Endothelial cell of umbilical vein (primary cell): ENCODE measurements around the gene ZNF84. TPM values are rescaled to one million over a fixed set of nuclear protein-coding genes. Genes with fewer than 3 reads are reported as not detected.

Experiments
- BruUV-seq: library from RNA; stranded (reverse); fragments of 400-500 nt; replicated peaks from 2 replicates; lab custom pipeline; 2021; lab: Mats Ljungman, UMichigan
- CTCF ChIA-PET: fragments of 300-600, 350-600 bp; sonication (Branson Sonifier 250); formaldehyde crosslinking; loops from one replicate; lab custom pipeline; 2021; ENCODE audit warnings: antibody characterized with exemption, inconsistent platforms; lab: Charles Lee
- POLR2A ChIA-PET: fragments of 300-600, 350-600 bp; sonication (Branson Sonifier 250); formaldehyde crosslinking; loops from one replicate; lab custom pipeline; 2021; ENCODE audit warnings: antibody characterized with exemption, inconsistent platforms; lab: Charles Lee
- DNase-seq: peaks from one replicate; pipeline ENCODE4 v3.0.0-alpha.2; 2011; ENCODE audit warnings: low read depth, low spot score
- FAIRE-seq: peaks from 2 replicates; lab custom pipeline; 2011; peaks lifted over from hg19 to GRCh38; lab: Jason Lieb, UNC
- H2AFZ ChIP-seq: 2 replicates; pipeline ENCODE4 v1.6.0; 2012; ENCODE audit warnings: low read depth, low read length, control low read depth, inconsistent platforms
- H3K27ac ChIP-seq: 2 replicates; pipeline ENCODE4 v1.5.1; 2011; ENCODE audit warnings: low read depth, mild to moderate bottlenecking, control low read depth, low read length, moderate library complexity; ENCODE audit not compliant: insufficient read depth
- H3K27me3 ChIP-seq, 2 experiments: 2 replicates each; pipeline versions ENCODE4 v1.6.0 to v1.6.1; 2011; ENCODE audit warnings: low read length in 2 of 2, mixed read lengths in 1 of 2; ENCODE audit not compliant: control insufficient read depth in 2 of 2, insufficient read depth in 2 of 2
- H3K36me3 ChIP-seq, 2 experiments: 2 replicates in 1 of 2; 3 replicates in 1 of 2; pipeline ENCODE4 v1.5.1; 2011; ENCODE audit warnings: low read length in 2 of 2, mild to moderate bottlenecking in 1 of 2, moderate library complexity in 1 of 2; ENCODE audit not compliant: control insufficient read depth in 2 of 2, insufficient read depth in 2 of 2; ENCODE audit errors: extremely low read depth in 1 of 2
- H3K4me1 ChIP-seq: 3 replicates; pipeline ENCODE4 v1.5.1; 2011; ENCODE audit warnings: mild to moderate bottlenecking, low read length; ENCODE audit not compliant: control insufficient read depth, insufficient read depth; ENCODE audit errors: extremely low read depth
- H3K4me2 ChIP-seq: 2 replicates; pipeline ENCODE4 v1.6.1; 2011; ENCODE audit warnings: low read length, control low read depth, mixed read lengths; ENCODE audit not compliant: insufficient read depth
- H3K4me3 ChIP-seq, 3 experiments: fragments of 200-600 bp in 1 of 3; sonication (generic), shearing (Covaris generic) in 1 of 3; replicated peaks in 1 of 3; 2 replicates each; pipeline ENCODE4 v1.5.1; 2011 to 2016; ENCODE audit warnings: control low read depth in 3 of 3, low read length in 3 of 3, mild to moderate bottlenecking in 2 of 3, inconsistent platforms in 1 of 3, low read depth in 1 of 3, moderate library complexity in 1 of 3; ENCODE audit not compliant: insufficient read depth in 1 of 3
- H3K79me2 ChIP-seq: 2 replicates; pipeline ENCODE4 v1.6.0; 2012; ENCODE audit warnings: low read length, inconsistent platforms; ENCODE audit not compliant: control insufficient read depth, insufficient read depth
- H3K9ac ChIP-seq: replicated peaks from 2 replicates; pipeline ENCODE3; 2011; ENCODE audit warnings: low read length, control low read depth; ENCODE audit not compliant: insufficient read depth; ENCODE audit errors: extremely low read depth
- H3K9me1 ChIP-seq: replicated peaks from 3 replicates; pipeline ENCODE4 v1.6.0; 2011; ENCODE audit warnings: mild to moderate bottlenecking, low read length; ENCODE audit not compliant: control insufficient read depth, insufficient read depth; ENCODE audit errors: extremely low read depth
- H3K9me3 ChIP-seq: replicated peaks from 2 replicates; pipeline ENCODE4 v1.5.1; 2012; ENCODE audit warnings: low read length, inconsistent platforms; ENCODE audit not compliant: control insufficient read depth, insufficient read depth
- H4K20me1 ChIP-seq: replicated peaks from 2 replicates; pipeline ENCODE3; 2011; ENCODE audit warnings: mild to moderate bottlenecking, low read length; ENCODE audit not compliant: control insufficient read depth, insufficient read depth; ENCODE audit errors: extremely low read depth
- CTCF ChIP-seq, 2 donors: IDR thresholded peaks; 1 replicate in 1 of 2; 2 replicates in 1 of 2; pipeline ENCODE4 v1.5.1; 2011; ENCODE audit warnings: low read length in 2 of 2, mild to moderate bottlenecking in 2 of 2, moderate library complexity in 2 of 2, control low read depth in 1 of 2, inconsistent platforms in 1 of 2, low read depth in 1 of 2; ENCODE audit not compliant: insufficient read depth in 1 of 2; ENCODE audit errors: extremely low read depth in 1 of 2
- EZH2 ChIP-seq: IDR thresholded peaks from 2 replicates; pipeline ENCODE4 v1.6.1; 2012; ENCODE audit warnings: borderline replicate concordance, low read depth, mild to moderate bottlenecking, moderate library complexity, low read length, inconsistent platforms; ENCODE audit not compliant: severe bottlenecking
- FOS ChIP-seq: IDR thresholded peaks from 2 replicates; pipeline ENCODE4 v1.6.1; 2011; ENCODE audit warnings: mild to moderate bottlenecking, low read length, moderate library complexity, borderline replicate concordance; ENCODE audit not compliant: insufficient read depth
- GATA2 ChIP-seq: IDR thresholded peaks from 2 replicates; pipeline ENCODE4 v1.7.0; 2011; ENCODE audit warnings: low read depth, mild to moderate bottlenecking, moderate library complexity, mixed read lengths, low read length; ENCODE audit not compliant: insufficient read length, insufficient read depth
- JUN ChIP-seq: IDR thresholded peaks from 2 replicates; pipeline ENCODE4 v1.6.1; 2011; ENCODE audit warnings: borderline replicate concordance, low read depth; ENCODE audit not compliant: insufficient read length, insufficient read depth
- MAX ChIP-seq: IDR thresholded peaks from 2 replicates; pipeline ENCODE4 v1.6.1; 2011; ENCODE audit not compliant: insufficient read depth, insufficient read length
- MYC ChIP-seq: IDR thresholded peaks from one replicate; pipeline ENCODE4 v1.6.1; 2011; ENCODE audit warnings: mild to moderate bottlenecking, low read depth, low read length
- POLR2A ChIP-seq: IDR thresholded peaks from 2 replicates; pipeline ENCODE4 v1.6.1; 2012; ENCODE audit warnings: low read depth, mild to moderate bottlenecking, control low read depth, low read length
- POLR2AphosphoS5 ChIP-seq: IDR thresholded peaks from 2 replicates; pipeline ENCODE4 v1.6.1; 2012; ENCODE audit warnings: low read depth, mild to moderate bottlenecking, control low read depth, low read length, moderate library complexity; ENCODE audit not compliant: insufficient read depth
- dilution Hi-C: fragments of 300-500 bp; cut with MboI; formaldehyde crosslinking; loops from one replicate; pipeline ENCODE4 v1.15.0; 2019; ENCODE audit warnings: low sequenced_read_pairs; ENCODE audit not compliant: extremely low pct_ligation_motif_present
- intact Hi-C: fragments of 100-400 bp; cut with micrococcal nuclease; formaldehyde crosslinking; loops from one replicate; pipeline ENCODE4 v1.10.0; 2022
- polyA plus RNA-seq, 4 experiments: library from polyadenylated mRNA; depleted of rRNA in 3 of 4; stranded (reverse) in 3 of 4; unstranded in 1 of 4; fragments of >200 nt; gene quantifications; 2 replicates each; pipeline versions ENCODE4 v1.2.1 to v1.2.3, GENCODE V29; 2011 to 2012; ENCODE audit warnings: missing spikeins in 1 of 4
- total RNA-seq: library from RNA; stranded (reverse); gene quantifications from 2 replicates; pipeline ENCODE4 v1.2.3, GENCODE V29; 2021

Gene ZNF84
- total and polyA plus RNA-seq, 2 donors (not counting 3 experiments of a cell fraction or from before 2014, with no cell fraction given): 8.8 to 26.0 TPM

- POLR2A ChIA-PET: interaction anchor here (0.7 to 1.1 kb wide), 2 partner anchors 50 to 98 kb away, joined by 3 to 11 read pairs; partner anchors contain the start of genes ZNF10 and ZNF891
- dilution Hi-C loops: no loop called here
- no peaks in the 10 kb centered on the region for H3K9me3 ChIP-seq
- peak overlapping the region; percentile 93 for H3K9ac ChIP-seq
- no peaks in the 10 kb centered on the region for H3K27me3 ChIP-seq
- peak; percentile 100 for DNase-seq
- FAIRE-seq: peak; percentile 98
- CTCF ChIA-PET: interaction anchor here (1.1 kb wide), 2 partner anchors 50 to 101 kb away, joined by 4 to 9 read pairs; partner anchors contain the start of genes ZNF10, ZNF268 and ZNF891
- peak overlapping the region; percentile 46 to 82 (median 55) for H3K4me3 ChIP-seq
- no TSS peak for BruUV-seq
- no peaks in the 10 kb centered on the region for H3K9me1 ChIP-seq
- H3K4me1 ChIP-seq: peaks cover 6% of the 10 kb centered on the region
- peak; percentile 29 for TF ChIP-seq MYC
- no peak for TF ChIP-seq POLR2A
- TF ChIP-seq CTCF (IDR thresholded peaks at IDR 0.05; ENCODE audit: extremely low read depth in 1 of 2, insufficient read depth in 1 of 2, low read depth in 1 of 2, low read length in 2 of 2): no peak
- peak; percentile 56 for TF ChIP-seq POLR2AphosphoS5
- no peak for TF ChIP-seq GATA2
- peak; percentile 3 for TF ChIP-seq FOS
- TF ChIP-seq EZH2: no peak
- no peak for TF ChIP-seq JUN
- no peak for TF ChIP-seq MAX
- intact Hi-C loops: loop anchor here (1.0 to 5.0 kb wide), 6 partner anchors 43 to 193 kb away; partner anchors contain the start of genes CHFR, ZNF10, ZNF26 and ZNF268
- peaks cover 3 to 5% of the 10 kb centered on the region in 2 experiments for H3K36me3 ChIP-seq
- peak overlapping the region; percentile 72 for H3K4me2 ChIP-seq
- H4K20me1 ChIP-seq: no peaks in the 10 kb centered on the region
- H2AFZ ChIP-seq: peak overlapping the region; percentile 84
- H3K27ac ChIP-seq: peak overlapping the region; percentile 92
- H3K79me2 ChIP-seq: peaks cover 11% of the 10 kb centered on the region
These were observed 42.7 kb downstream of the ZNF84 start for GRCh38 chr12:133080026-133080367.
